BE2C (cell line): ENCODE measurements around the gene GTSE1.

Source experiments
- DNase-seq: peaks from one replicate; pipeline ENCODE4 v3.0.0-alpha.2; 2020
- H3K27me3 ChIP-seq: fragments of 250-450 bp; sonication (Bioruptor Pico); 2 replicates; pipeline ENCODE4 v1.5.1; 2020; ENCODE audit warnings: mild to moderate bottlenecking
- H3K36me3 ChIP-seq: fragments of 250-450 bp; sonication (Bioruptor Pico); 2 replicates; pipeline ENCODE4 v1.5.1; 2020; ENCODE audit warnings: mild to moderate bottlenecking
- H3K4me1 ChIP-seq: fragments of 250-450 bp; sonication (Bioruptor Pico); 2 replicates; pipeline ENCODE4 v1.5.1; 2020
- H3K4me3 ChIP-seq: 2 replicates; pipeline ENCODE4 v1.5.1; 2011; ENCODE audit warnings: low read depth, low read length
- H3K9me3 ChIP-seq: fragments of 250-450 bp; sonication (Bioruptor Pico); 2 replicates; pipeline ENCODE4 v1.5.1; 2020
- TF ChIP-seq, protein P1 (sequence below): IDR thresholded peaks from 2 replicates; pipeline ENCODE4 v1.5.1; 2012; ENCODE audit warnings: mild to moderate bottlenecking, low read depth, low read length

The GTSE1 gene

GRCh38 chr22:46363611-46364321 is 67.1 kb downstream of the GTSE1 start:
- Histone ChIP-seq H3K27me3 (no peaks in the 10 kb centered on the region), H3K4me1 (peaks cover 10% of the 10 kb centered on the region), H3K36me3 (no peaks in the 10 kb centered on the region), H3K4me3 (no peak overlapping the region), H3K9me3 (no peaks in the 10 kb centered on the region)
- DNase-seq, result no peak
- TF ChIP-seq, protein P1, sequence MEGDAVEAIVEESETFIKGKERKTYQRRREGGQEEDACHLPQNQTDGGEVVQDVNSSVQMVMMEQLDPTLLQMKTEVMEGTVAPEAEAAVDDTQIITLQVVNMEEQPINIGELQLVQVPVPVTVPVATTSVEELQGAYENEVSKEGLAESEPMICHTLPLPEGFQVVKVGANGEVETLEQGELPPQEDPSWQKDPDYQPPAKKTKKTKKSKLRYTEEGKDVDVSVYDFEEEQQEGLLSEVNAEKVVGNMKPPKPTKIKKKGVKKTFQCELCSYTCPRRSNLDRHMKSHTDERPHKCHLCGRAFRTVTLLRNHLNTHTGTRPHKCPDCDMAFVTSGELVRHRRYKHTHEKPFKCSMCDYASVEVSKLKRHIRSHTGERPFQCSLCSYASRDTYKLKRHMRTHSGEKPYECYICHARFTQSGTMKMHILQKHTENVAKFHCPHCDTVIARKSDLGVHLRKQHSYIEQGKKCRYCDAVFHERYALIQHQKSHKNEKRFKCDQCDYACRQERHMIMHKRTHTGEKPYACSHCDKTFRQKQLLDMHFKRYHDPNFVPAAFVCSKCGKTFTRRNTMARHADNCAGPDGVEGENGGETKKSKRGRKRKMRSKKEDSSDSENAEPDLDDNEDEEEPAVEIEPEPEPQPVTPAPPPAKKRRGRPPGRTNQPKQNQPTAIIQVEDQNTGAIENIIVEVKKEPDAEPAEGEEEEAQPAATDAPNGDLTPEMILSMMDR, result no peak

DNA sequence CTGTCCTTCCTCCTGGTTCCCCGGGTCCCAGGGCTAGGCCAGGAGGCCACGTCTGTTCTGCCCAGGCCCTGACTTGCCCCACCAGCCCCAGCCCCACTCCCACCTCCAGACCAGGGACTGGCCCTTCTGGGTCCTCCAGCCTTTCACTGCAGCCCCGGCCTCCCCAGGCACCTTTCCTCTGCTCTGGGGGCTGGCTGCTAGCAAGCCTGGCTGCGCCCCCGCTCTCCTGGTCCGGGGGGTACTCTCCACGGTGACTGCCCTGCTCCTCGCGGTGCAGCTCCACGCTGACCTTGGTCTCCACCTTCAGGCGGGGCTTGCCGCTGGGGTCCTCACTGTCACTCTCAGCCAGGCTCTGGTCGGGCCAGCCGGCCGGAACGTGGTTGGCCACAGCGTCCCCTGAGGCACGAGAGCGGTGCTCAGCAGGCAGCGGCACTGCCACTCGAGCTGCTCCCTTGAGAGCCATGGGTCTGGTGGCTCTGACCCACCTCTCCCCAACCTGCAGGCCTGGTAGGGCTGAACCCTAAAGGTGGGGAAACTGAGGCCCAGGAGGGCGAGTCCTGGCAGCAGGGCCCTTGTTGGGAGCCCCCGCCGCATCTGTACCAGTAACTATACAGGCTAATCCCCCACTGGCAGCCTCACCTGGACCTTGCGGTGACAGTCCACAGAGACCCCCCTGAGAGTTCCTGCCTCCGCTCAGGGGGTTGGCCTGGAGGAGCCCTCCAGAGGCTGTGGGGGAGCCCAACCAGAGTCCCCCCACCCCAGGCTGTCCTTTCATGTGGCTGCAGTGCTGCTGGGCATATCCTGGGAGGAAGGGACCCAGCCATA is 67.9 kb downstream of the GTSE1 start:
- H3K4me3 ChIP-seq, result no peak overlapping the region
- H3K4me1 ChIP-seq, result peaks cover 10% of the 10 kb centered on the region
- H3K27me3 ChIP-seq, result no peaks in the 10 kb centered on the region
- TF ChIP-seq, protein P1, result no peak; the same call in 1 of the 2 replicates
- DNase-seq, result peak; percentile 80
- no peaks in the 10 kb centered on the region for H3K9me3 ChIP-seq
- H3K36me3 ChIP-seq, result no peaks in the 10 kb centered on the region

GRCh38 chr22:46365166-46365624 is 68.5 kb downstream of the GTSE1 start:
- no peak overlapping the region for H3K4me3 ChIP-seq
- H3K36me3 ChIP-seq, result no peaks in the 10 kb centered on the region
- DNase-seq, result no peak
- H3K4me1 ChIP-seq, result peaks cover 10% of the 10 kb centered on the region
- TF ChIP-seq, protein P1, result no peak
- H3K9me3 ChIP-seq, result no peaks in the 10 kb centered on the region
- no peaks in the 10 kb centered on the region for H3K27me3 ChIP-seq

- no peak overlapping the region for H3K4me3 ChIP-seq
- no peaks in the 10 kb centered on the region for H3K9me3 ChIP-seq
- H3K36me3 ChIP-seq, result no peaks in the 10 kb centered on the region
- TF ChIP-seq, protein P1, result no peak
- peaks cover 10% of the 10 kb centered on the region for H3K4me1 ChIP-seq
- no peak for DNase-seq
- no peaks in the 10 kb centered on the region for H3K27me3 ChIP-seq
Measured at GRCh38 chr22:46366327-46366731, 69.7 kb downstream of the GTSE1 start.

DNA sequence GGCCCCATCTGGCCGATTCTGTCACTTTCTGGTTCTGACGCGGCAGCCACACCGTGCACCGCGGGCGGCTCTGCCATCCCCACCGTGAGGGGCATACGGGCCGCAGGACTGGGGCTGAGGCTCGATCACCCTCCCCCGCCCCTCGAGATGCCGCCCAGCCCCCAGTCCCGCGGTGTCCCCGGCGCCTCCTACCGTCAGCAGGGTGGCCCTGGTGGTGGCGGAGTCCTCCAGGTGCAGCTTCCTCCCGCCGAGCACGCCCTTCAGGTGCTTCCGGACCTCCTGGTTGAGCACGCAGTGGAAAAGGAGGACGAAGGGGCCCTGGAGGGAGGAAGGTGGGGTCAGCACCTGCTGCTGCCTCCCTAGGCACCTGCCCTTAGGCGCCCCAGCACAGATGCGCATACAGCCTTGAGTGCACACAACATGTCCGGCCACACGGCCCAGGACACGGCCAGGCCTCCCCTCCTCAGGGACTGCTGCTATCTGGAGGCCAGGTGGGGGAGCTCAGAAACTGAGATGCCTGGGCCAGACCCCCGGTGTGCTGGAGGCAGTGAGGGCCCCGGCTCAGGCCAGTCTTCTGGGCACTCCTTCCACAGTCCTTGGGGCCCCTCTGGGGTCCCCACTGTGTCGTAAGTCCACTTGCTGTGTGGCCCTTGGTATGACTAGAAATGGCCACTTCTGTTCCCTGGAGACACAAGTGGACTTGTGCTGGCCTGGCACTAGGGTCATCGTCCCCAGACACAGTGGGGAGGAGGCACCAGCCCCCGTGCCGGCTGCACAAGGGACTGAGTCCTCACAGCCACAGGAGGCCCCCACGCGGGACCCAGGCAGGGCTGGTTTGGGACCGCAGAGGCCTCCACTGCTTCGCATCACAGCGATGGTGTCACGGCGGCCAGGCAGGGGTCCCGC is 70.4 kb downstream of the GTSE1 start:
- no peak for DNase-seq
- H3K36me3 ChIP-seq, result no peaks in the 10 kb centered on the region
- peaks cover 10% of the 10 kb centered on the region for H3K4me1 ChIP-seq
- TF ChIP-seq, protein P1, result no peak
- H3K4me3 ChIP-seq, result no peak overlapping the region
- H3K9me3 ChIP-seq, result no peaks in the 10 kb centered on the region
- no peaks in the 10 kb centered on the region for H3K27me3 ChIP-seq
